Adrenal gland (tissue), 5 donors: ENCODE results near the gene DBR1.

ENCODE experiments used
- CTCF ChIP-seq, 6 experiments: fragments of 450-650 bp in 4 of 6; fragments of 200-600 bp in 2 of 6; sonication (generic) in 1 of 6; IDR thresholded peaks; 1 replicate in 5 of 6; 2 replicates in 1 of 6; pipeline versions ENCODE4 v1.5.1 to v1.8.0; 2016 to 2021; ENCODE audit warnings: antibody characterized with exemption in 6 of 6, mild to moderate bottlenecking in 2 of 6, moderate library complexity in 1 of 6
- POLR2A ChIP-seq, 2 donors: fragments of 450-650 bp; IDR thresholded peaks; one replicate each; pipeline ENCODE4 v1.6.1; 2017; ENCODE audit warnings: antibody characterized with exemption in 2 of 2, mild to moderate bottlenecking in 2 of 2, moderate library complexity in 1 of 2
- donor health status: DM: no; HTN: no; CAD: no.

- TF ChIP-seq CTCF (IDR thresholded peaks at IDR 0.05): no peak
- no peak for TF ChIP-seq POLR2A (IDR thresholded peaks at IDR 0.05)
Measured at GRCh38 chr3:138220788-138221187, 46.1 kb upstream of the DBR1 start.
